LoVo (cell line): Measurements from ENCODE around the gene STK26.
"Not testable (repeated sequence)": the region's sequence is repeated elsewhere in the genome, so short reads cannot be mapped to it uniquely, and the experiment has no call there.

Source experiments
- DNase-seq: peaks from one replicate; pipeline ENCODE4 v3.0.0-alpha.2; 2016; ENCODE audit warnings: low spot score

STK26 gene

DNA sequence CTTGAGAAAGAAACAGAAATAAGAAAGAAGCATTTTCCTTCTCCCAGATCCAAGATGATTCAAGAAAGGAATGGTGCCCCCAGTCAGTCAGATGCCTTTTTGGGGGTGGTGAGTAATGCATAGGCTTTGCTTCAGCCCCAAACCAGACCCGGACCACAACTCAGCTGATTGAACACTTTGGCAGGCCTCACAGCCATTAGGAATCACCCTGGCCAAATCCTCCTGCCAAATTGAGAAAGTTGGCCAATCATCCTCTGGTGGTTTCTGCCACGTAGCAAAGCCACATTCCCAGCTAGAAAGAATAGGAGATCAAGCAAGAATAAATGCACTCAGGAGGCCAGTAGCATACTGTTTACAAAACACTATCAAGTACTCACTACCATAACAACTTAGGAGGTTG is 71.1 kb downstream of the STK26 start:
- no peak for DNase-seq

DNA sequence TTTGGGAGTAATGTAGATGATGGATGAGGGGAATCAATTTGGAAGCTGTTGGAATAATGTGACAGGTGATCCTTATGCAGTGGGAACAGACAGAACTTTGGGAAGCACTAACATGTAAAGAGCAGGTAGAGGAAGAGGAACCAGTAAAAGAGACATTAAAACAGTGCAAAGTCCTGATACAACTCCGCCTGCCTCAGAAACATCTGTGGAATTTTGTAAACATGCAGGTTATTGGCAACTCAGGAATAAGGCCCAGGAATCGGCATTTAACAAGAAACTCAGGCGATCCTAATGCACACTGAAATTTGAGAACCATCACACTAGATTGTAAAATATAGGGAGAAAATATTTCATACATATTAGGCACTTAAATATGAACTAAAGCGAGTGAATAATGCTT is 75.6 kb downstream of the STK26 start:
- DNase-seq, result not testable (repeated sequence)

DNA sequence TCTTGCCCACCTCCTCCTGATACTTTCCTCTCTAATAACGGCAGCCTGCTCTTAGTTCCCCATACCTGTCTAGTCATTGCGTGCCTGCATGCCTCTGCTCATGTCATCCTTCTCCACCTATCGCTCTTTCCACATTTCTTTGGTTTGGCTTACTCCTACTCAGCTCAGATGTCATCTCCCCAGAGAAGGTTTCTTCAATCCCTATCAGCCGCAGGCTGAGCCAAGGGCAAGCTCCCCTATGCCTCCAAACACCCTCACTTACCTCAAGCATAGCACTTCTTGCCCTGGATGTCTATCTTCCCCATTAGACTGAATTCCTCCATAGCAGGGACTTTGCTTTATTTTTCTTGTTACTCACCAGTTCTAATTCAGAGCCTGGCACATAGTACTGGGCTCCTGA is 78.1 kb downstream of the STK26 start:
- DNase-seq, result no peak

DNA sequence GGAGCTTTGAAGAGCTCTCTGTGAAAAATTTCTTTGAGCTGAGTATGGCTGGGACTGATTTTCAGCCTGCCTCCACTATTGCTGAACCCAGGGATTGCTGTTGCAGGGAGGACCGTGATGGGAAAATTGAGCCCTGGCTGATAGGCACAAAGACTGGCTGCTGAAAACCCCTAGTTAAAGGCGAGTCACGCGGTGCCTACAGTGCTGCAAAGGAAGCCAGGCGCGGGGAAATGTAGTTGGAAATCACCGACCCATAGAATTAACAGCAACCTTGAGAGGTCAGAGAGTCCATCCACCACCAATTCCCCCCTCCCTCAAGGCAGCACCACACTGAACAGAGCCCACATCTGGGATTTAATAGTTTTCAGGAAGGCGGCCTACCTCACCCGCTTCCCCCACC is 78.7 kb downstream of the STK26 start:
- DNase-seq, result no peak

DNA sequence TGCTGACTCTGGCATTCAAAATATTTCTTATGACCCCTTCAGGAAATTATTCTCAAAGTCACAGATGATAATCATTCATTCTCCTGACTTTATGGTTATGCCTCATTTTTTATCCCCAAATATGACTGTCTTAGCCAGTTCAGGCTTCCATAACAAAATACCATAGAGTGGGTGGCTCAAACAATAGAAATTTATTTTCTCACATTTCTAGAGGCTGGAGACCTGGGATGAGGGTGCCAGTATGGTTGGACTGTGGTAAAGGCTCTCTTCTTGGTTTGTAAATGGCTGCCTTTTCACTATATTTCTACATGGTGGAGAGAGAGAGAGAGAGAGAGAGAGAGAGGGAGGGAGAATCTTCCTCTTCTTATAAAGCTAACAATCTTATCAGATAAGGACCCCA is 84.2 kb downstream of the STK26 start:
- no peak for DNase-seq

DNA sequence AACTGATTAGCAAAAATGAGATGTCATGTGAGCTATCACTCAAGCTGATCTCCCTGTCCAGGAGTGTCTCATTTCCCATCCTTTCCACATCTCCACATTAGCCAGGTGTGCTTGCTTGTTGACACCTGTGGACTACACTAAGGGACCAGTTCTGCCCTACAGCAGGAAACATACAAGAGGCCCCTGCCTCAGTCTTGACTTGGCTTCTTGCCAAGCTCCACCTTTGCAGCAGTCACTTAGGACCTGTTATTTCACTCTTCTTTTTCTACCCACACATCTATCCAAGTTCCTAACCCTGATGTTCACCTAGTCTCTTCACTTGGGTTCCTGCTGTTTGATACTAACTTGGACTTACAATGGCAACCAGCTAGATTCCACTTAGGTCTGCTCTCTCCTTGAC is 91.5 kb downstream of the STK26 start:
- DNase-seq, result no peak

DNA sequence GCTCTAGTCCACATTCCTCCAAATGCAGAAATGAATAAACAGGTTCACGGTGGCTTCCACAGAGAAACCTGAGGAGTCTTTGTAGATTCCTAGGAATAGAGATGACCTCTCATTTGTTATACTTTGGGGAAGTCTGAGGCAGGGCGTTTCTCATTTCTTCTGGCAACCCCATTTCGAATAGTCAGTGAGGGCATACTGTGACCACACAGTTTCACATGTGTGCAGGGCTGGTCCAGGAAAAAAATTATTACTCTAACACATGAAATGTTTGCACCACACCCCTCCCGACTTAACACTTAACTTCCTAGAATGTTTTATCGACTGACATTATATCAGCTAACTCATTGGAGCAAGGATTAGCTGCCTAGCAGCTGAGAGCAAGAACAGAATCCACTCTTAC is 92.7 kb downstream of the STK26 start:
- no peak for DNase-seq

DNA sequence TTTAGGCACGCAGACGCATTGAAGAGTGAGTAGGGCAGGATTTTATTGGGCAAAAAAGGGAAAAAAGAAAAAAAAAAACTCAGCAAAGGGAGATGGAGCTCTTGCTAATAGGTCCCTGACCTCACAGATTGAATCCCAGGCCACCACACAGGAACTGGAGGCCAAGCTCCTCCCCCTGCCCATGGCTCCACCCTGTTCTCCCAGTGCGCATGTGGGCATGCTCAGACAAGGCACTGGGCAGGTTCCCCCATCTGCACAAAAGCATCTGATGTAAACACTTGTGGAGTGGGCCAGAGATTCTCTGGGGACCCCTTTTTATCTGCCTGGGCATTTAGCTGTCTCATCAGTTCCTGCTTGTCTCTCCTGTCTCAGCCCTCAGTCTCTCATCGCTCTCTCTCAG is 95.3 kb downstream of the STK26 start:
- no peak for DNase-seq

DNA sequence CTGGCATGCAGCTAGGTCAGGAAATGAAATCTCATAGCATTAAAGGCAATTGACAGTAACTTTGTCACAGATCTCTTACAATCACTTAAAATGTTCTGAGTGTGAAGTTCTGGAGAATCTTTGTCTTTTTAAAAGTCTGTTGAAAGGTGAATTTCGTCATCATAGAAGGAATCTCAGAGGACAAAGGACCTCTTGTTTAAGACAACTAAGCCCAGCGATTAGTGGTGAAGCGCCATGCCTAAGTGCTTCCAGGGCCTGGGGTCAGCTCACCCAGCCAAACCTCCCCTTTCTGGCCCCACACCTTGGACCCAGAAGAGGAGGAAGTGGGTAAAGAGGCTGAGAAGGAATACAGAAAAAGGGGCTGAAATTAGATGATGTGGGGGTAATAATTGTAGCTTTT is 96.2 kb downstream of the STK26 start:
- DNase-seq, result no peak

DNA sequence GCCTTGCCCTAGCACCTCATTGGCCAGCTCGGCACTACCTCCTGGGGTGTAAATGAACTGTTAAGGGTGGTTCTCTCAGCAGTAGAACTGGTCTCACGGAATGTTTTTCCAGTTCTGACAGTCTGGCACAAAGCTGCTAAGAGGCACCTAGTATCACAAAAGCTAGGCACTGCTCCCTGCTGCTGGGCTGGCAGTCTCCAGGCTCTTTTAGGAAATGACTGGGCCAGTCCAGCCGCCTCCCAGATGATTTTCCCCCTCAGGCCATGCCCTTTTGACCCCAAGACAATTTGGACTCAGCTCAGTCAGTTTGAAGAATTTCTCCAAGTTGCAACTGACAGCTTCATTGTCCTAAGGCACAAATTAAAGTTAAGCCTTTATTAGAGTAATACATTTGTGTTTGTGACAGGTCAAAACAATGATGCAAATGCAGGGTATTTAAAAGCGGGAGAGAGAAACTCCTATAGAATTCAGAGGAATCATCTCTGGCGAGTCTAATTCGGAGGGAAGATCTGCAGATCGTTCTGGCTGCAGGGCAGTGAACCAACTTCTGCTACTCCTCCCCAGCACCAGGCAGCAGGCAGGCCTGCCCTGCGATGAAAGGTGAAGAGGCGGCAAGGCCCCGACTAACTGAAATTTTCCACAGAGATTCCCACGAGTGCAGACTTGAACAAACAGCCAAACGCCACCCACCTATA is 96.9 kb downstream of the STK26 start:
- DNase-seq, result no peak

DNA sequence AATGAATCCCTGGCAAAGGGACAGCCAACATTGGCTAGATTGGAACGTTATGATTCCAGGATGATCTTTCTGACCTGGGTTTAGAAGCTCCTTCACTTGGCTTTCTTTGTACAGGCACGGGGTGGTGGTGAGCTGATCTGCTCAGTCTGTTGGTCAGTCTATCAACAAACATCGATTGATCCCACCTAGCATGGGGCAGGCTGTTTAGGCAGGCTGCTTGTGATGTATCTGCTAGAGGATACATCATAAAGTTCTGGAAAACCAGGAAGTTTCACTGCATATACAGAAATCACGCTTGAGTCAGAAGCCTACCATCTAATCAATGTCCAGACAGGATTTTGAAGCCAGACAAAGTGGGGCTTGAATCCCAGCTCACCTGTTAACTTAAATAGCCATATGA is 97.8 kb downstream of the STK26 start:
- no peak for DNase-seq
